ENCODE measurements around the gene CD79B.
A peak's percentile ranks its signal among the peaks of the same experiment; 100 is the strongest.
"Not testable (repeated sequence)": the region's sequence is repeated elsewhere in the genome, so short reads cannot be mapped to it uniquely, and the experiment has no call there.

The CD79B gene

DNA sequence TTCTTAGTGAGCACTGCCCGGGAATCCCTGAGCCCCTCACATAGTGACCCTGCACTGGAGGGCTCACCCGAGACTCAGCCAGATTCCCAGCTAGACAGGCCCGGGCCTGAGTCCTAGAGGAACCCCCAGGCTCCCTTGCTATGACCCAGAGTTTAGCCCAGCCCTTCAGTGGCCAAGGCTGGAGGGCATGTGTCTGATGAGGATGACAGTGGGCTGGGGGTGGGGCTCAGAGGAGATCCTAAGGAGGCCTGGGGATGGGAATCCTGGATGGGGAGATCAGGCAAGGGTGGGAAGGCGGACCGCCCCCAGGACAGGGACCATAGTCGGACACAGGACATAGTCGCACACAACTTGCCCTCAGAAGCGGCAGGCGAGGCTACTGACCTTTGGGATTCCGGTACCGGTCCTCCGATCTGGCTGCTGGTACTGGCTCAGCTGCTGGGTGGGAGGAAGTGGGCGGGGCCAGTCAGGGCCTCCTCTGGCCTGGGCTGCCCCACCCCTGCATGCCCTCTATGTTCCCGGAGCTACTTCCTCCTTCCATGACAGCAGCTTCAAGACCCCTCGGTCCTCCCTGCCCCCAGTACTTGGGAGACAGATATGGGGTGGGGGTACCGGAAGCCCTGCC, 1.1 kb downstream of the CD79B start:
- no peak for DNase-seq

DNA sequence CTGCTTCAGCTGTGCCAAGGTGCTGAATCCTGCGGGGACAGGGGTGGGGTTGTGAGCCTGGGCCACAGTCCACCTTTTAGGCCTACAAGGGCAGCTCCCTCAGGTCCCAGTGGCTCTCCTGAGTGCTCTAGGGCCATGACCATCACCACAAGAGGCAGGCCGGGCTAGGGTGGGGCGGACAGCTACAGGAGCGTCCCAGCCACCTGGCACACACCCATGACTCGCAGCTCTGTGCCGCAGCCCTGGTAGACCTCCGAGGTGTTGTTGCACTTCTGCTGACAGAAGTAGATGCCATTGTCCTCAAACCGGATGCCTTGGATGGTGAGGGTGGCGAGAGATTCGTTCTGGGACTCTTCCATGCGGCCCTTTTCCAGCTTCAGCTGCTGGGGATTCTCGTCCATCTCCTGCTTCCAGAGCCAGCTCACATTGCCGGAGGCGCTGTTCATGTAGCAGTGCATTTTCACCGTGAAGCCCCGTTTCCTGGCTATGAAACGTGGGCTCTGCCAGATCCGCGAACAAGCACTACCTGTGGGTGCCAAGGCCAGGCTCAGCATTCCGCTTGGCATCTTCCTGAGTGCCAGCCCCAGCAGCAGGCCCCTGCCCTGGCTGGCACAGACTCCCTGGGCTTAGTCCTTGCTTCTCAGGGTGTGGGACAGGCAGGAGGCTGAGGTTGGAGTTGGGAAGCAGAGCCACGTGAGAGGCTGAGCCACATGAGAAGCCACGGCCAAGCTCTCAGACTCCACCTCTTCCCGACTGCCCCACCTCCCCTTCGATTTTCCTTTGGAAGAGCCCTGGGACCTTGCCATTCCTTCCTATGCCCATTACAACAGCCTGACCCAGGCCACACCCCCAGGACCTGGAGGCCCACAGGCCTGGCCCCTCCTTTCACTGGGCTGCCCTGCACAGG, 2.0 kb downstream of the CD79B start:
- DNase-seq = no peak

DNA sequence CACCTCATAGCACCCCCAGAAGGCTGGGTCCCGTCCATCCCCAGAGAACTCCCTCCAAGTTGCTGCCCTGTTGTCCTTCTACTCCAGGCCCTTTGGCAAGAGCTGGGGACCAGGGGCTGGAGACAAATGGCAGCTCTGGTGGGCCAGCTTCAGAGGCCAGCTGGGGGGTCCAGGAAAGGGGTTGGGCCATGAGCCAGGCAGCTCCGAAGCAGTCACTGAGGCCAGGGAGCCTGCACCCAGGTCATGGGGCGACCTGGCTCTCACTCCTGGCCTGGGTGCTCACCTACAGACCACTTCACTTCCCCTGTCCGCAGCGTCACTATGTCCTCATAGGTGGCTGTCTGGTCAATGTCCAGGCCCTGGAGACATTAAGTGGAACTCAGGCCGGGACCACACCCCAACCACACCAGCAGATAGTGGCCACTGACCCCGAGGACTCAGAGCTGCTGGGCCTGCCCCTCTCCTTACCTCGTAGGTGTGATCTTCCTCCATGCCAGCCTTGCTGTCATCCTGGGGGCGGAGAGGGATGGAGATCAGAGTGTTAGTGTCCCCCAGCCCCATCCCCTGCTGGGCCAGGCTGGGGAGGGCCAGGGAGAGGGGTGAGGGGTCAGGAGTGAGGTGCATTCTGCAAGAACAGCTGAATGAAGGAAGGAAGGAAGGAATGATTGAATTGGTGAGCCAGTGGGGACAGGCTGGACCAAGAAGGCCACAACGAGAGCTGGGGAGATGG, 3.0 kb downstream of the CD79B start:
- DNase-seq = no peak

DNA sequence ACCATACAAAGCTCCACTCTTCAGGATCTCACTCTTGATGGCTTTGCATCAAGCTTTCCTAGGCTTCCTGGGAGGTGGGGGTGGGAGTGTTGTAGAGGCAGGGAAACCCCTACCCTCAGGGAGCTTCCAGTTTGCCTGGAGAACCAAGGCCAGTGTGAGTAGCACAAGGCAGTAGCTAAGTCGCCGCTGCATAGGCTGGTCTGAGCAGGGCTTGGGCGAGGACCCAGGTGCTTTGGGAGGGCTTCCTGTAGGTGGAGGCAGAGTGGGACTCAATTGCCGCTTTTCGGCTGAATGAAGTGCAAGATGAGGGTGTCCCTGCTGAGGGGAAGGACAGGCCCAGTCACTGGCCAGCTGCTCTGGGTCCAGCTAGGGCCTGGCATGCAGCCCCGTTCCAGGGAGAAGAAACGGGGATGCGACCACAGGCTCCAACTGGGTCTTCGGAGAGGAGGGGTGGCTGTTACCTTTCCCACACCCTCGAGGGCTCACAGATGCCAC, 3.9 kb downstream of the CD79B start:
- no peak for DNase-seq

DNA sequence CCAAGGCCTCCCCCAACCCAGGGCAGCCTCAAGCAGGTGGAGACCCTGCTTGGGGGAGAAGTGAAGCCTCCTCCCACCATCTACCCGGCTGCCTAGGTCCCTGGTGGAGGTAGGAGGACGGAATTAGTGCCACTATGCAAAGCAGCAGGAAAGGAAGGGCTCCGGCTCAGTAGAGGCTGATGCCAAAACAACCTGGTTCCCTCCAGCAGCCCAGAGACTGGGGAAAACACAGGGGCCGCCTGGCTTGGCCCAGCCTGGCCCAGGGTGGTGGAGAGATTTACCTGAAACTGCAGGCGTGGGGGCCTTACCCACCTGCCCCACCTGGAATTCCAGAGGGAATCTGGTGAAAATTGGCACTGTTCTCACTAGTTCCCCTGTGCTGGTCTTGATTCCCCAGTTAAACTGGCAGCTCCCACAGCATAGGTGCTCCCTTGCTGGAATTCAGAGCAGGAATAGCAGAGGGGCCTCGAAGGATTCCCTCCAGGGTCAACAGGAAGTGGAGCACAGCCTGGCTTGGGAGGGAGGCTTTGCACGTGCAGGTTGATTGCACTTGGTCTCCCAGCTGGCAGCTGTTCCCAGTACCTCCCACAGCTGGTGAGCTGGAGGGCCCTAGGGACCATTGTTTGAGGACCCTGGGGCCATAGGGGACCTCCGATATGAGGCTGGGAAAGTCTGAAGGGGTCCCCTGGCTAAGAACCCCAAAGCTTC, 4.5 kb downstream of the CD79B start:
- DNase-seq = no peak

DNA sequence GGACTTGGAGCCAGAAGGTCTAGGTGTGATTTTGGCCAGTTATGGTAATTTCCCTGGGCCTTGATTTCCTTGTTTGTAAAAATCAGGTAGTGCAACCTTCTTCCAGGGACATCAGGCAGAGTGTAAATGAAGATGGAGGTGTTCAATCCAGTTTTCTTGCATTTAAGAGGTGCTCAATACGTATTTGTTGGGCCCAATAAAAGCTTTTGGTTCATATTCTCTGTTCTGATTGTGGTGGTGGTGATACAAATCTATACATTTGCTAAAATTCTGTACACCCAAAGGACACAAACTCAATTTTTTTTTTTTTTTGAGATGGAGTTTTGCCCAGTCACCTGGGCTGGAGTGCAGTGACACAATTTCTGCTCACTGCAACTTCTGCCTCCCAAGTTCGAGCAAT, 6.0 kb downstream of the CD79B start:
- DNase-seq = no peak

DNA sequence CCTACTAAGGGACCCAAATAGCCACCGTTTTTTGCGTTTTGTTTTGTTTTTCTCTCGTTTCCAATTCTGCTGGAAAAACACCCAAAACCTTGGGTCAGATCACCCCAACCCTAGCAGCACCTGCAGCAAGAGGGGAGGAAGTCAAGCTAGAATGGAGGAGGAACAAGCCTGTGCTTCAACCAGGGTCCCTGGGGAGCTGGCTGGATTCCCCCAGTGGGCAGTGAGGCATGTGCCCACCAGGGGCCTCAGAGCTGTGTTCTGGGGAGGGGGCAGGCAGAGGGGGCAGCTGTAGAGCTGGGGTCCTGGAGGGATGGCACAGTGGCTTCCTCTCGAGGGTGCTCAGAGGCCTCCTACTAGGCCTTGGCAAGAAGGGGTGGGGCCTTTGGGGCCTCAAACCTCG, 6.5 kb downstream of the CD79B start:
- no peak for DNase-seq

DNA sequence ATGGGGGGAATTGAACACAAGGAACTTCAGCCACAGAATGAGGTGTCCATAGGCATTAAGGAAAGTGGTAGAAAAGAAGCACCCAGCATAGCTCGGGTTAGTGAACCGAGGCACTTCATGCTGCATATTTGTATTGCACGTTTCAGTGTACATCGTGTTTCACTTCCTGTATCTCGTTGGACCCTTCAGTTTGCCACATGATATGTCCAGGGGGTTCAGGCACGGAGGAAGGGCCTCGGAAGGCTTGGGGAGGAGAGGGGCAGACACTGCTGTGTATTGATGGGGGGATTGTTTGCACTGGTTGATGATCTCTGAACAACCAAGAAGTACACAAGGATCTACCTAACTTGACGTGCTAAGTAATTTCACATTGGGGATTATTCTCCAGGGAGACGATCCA, 9.7 kb downstream of the CD79B start:
- not testable (repeated sequence) for DNase-seq

DNA sequence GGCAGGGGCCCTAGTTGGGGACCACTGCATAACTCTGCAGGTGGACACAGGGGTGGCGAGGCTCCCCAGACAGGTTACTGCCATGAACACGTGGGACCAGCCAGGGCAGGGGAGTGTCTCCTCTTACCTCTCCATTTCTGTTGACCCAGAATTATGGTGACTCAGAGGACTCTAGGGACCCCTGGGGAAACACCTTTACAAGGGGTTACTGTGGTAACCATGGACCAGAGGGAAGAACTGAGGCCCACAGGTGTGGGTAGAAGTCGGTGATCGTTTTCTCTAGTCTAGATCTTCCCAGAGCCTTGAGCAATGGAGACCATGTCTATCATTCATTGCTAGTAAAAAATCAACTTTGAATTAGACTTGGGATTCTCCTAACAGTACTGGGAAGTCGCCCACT, 11.4 kb downstream of the CD79B start:
- not testable (repeated sequence) for DNase-seq

DNA sequence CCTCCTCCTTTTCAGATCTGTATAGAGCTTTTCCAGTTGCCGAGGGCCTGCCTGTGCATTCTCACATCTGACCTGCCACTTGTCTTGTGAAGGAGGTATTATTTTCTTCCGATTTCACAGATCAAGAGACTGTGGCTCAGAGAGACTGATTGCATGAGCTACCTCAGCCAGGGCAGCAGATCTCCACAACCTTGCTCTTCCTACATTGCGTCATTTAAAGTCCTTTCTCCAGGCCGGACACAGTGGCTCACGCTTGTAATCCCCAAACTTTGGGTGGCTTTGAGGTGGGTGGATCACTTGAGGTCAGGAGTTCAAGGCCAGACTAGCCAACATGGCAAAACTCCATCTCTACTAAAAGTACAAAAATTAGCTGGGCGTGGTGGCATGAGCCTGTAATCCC, 12.1 kb downstream of the CD79B start:
- DNase-seq = not testable (repeated sequence)

DNA sequence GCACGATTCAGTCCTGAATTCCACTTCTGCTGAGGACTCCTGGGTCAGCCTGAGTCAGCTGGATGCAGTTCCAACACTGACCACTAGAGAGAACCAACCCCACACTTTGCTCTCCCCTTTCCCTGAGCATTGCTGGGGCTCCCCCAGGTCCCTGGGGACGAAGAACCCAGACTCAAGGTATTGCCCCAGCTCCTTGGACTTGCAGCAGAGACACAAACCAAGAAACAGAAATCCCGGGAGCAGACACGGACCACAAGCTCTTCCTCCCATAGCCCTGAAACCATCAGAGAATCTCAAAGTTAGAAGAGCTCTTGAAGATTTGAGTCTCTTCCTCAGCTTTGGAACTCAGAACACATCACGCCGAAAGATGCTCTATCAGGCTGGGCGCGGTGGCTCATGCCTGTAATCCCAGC, 12.8 kb downstream of the CD79B start:
- DNase-seq = peak; percentile 23

DNA sequence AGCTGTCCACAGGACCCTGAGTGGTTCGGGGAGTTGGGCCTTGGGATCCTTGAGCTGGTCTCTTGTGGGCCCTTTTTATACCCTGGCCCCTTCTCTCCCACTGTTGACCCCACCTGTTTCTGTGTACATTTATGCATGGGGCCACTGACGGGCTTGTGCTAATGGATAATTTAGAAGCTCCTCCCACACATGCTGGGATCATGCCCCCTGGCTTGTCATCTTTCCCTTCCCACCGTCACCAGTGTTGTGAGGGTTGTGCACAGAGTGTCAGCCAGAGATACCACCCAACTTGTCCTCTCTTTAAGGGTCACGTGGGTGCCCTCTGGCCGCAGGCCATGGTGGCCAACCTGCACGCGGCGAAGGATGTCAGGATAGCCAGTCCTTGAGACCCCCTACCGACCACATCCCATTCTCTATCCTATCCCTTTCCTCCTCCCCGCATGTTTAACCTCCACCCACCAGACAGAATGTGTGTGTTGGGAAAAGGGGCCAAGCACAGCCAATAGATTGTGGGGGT, 13.3 kb downstream of the CD79B start, which contains the start of gene GH1:
Gene GH1 (minus strand): TSS at position 51 of the 517 bp plus-strand sequence. CDS start 63 bp downstream, outside the sequence.
- not testable (repeated sequence) for DNase-seq

DNA sequence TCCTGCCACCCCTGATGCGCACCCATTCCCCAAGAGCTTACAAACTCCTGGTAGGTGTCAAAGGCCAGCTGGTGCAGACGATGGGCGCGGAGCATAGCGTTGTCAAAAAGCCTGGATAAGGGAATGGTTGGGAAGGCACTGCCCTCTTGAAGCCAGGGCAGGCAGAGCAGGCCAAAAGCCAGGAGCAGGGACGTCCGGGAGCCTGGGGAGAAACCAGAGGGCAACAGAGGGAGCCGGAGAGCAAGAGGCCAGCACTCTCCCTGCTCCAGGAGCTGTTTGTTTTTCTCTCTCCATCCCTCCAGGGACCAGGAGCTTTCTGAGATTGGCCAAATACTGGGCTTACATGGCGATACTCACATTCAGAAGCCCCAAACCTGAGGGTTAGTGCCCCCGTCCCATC, 13.8 kb downstream of the CD79B start:
- no peak for DNase-seq

DNA sequence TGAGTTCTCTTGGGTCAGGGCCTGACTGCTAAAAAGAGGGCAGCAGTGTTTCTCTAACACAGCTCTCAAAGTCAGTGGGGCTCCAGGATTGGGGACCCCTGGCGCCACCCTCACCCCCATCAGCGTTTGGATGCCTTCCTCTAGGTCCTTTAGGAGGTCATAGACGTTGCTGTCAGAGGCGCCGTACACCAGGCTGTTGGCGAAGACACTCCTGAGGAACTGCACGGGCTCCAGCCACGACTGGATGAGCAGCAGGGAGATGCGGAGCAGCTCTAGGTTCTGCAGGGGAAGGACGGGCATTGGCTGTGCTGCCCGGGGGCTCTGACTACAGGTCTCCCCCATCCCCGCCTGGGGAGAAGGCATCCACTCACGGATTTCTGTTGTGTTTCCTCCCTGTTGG, 14.5 kb downstream of the CD79B start:
- DNase-seq = no peak

DNA sequence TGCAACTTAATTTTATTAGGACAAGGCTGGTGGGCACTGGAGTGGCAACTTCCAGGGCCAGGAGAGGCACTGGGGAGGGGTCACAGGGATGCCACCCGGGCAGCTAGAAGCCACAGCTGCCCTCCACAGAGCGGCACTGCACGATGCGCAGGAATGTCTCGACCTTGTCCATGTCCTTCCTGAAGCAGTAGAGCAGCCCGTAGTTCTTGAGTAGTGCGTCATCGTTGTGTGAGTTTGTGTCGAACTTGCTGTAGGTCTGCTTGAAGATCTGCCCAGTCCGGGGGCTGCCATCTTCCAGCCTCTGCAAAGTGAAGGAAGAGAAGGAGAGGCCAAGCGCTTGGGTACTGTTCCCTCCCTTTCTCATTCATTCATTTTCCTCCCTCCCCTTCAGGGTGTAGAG, 14.9 kb downstream of the CD79B start:
- DNase-seq = not testable (repeated sequence)

DNA sequence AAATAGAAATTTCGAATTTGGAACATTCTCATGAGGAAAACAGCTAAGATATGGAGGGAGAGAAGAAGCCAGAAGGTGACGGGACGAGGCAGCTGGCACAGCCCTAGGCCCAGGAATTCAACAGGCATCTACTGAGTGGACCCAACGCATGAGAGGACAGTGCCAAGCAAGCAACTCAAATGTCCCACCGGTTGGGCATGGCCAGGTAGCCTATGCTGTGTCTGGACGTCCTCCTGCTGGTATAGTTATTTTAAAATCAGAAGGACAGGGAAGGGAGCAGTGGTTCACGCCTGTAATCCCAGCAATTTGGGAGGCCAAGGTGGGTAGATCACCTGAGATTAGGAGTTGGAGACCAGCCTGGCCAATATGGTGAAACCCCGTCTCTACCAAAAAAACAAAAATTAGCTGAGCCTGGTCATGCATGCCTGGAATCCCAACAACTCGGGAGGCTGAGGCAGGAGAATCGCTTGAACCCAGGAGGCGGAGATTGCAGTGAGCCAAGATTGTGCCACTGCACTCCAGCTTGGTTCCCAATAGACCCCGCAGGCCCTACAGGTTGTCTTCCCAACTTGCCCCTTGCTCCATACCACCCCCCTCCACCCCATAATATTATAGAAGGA, 15.5 kb downstream of the CD79B start:
- no peak for DNase-seq

DNA sequence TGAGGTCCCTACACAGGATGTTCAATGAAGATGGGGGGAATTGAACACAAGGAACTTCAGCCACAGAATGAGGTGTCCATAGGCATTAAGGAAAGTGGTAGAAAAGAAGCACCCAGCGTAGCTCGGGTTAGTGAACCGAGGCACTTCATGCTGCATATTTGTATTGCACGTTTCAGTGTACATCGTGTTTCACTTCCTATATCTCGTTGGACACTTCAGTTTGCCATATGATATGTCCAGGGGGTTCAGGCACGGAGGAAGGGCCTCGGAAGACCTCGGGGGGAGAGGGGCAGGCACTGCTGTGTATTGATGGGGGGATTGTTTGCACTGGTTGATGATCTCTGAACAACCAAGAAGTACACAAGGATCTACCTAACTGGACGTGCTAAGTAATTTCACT, 16.4 kb downstream of the CD79B start:
- not testable (repeated sequence) for DNase-seq

DNA sequence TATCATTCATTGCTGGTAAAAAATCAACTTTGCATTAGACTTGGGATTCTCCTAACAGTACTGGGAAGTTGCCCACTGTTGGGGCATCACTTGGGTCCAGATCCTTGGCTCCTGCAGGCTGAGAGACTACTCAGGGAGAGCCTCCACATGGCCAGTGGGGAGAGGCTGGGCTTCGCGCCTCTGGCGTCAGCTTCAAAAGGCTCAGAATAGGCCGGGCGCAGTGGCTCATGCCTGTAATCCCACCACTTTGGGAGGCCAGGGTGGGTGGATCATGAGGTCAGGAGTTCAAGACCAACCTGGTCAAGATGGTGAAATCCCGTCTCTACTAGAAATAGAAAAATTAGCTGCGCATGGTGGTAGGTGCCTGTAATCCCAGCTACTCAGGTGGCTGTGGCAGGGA, 17.7 kb downstream of the CD79B start:
- DNase-seq = no peak

DNA sequence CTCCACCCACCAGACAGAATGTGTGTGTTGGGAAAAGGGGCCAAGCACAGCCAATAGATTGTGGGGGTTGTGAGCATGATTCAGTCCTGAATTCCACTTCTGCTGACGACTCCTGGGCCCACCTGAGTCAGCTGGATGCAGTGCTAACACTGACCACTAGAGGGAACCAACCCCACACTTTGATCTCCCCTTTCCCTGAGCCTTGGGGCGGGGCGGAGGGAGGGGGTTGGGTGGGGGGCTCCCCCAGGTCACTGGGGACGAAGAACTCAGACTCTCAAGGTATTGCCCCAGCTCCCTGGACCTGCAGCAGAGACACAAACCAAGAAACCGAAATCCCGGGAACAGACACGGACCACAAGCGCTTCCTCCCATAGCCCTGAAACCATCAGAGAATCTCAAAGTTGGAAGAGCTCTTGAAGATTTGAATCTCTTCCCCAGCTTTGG, 20.5 kb downstream of the CD79B start:
- no peak for DNase-seq

DNA sequence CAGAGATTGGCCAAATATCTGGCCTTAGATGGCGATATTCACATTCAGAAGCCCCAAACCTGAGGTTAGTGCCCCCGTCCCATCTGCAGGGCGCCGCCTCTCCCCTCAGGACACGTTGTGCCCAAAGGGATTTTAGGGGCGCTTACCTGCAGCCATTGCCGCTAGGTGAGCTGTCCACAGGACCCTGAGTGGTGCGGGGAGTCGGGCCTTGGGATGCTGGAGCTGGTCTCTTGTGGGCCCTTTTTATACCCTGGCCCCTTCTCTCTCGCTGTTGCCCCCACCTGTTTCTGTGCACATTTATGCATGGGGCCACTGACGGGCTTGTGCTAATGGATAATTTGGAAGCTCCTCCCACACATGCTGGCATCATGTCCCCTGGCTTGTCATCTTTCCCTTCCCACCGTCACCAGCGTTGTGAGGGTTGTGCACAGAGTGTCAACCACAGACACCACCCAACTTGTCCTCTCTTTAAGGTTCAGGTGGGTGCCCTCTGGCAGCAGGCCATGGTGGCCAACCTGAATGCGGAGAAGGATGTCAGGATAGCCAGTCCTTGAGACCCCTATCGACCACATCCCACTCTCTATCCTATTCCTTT, 21.0 kb downstream of the CD79B start, which contains the start of gene CSHL1:
Gene CSHL1 (minus strand): TSS at position 218 of the 595 bp plus-strand sequence. CDS start 62 bp downstream, at position 156.
- no peak for DNase-seq

DNA sequence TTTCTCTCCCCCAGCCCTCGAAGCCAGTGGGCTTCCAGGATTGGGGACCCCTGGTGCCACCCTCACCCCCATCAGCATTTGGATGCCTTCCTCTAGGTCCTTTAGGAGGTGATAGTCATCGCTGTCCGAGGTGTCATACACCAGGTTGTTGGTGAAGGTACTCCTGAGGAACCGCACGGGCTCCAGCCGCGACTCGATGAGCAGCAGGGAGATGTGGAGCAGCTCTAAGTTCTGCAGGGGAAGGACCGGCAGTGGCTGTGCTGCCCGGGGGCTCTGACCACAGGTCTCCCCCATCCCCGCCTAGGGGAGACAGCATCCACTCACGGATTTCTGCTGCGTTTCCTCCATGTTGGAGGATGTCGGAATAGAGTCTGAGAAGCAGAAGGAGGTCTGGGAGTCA, 22.0 kb downstream of the CD79B start:
- no peak for DNase-seq
